ENCODE data around the gene COL8A2. TPM values are rescaled to one million over a fixed set of nuclear protein-coding genes. Genes with fewer than 3 reads are reported as not detected.

The COL8A2 gene
- total and polyA plus RNA-seq, 2 of the 4 experiments (the other 2 are of a cell fraction), result 0.54 to 1.1 TPM

GRCh38 chr1:36092166-36092797 lies 32.7 kb downstream of the COL8A2 start:
- Histone ChIP-seq H4K91ac (ENCODE audit: insufficient read depth, low read depth, low read length) (no peak overlapping the region), H4K5ac (ENCODE audit: low read depth, low read length) (no peak overlapping the region), H3K4me3 (ENCODE audit: insufficient read depth, low read depth, low read length) (no peak overlapping the region), H3K4ac (ENCODE audit: low read depth, low read length) (no peak overlapping the region), H3K4me2 (ENCODE audit: low read depth, low read length) (no peak overlapping the region), H3K79me1 (ENCODE audit: low read depth in 1 of 2, low read length in 2 of 2) (peaks cover 38 to 47% of the 10 kb centered on the region in 2 experiments), H2BK15ac (ENCODE audit: low read depth, low read length) (no peak overlapping the region), H4K8ac (ENCODE audit: low read depth in 2 of 2, low read length in 2 of 2) (no peak overlapping the region), H4K20me1 (ENCODE audit: insufficient read depth, low read length) (peaks cover 7% of the 10 kb centered on the region; the same call in 1 of the 2 replicates), H3K23ac (ENCODE audit: low read depth, low read length) (no peak overlapping the region), H3K27me3 (ENCODE audit: control insufficient read depth, insufficient read depth, low read length) (no peaks in the 10 kb centered on the region), H2BK20ac (ENCODE audit: low read depth, low read length) (no peak overlapping the region), H3K14ac (replicated peaks; ENCODE audit: low read depth, low read length) (no peak overlapping the region), H3K4me1 (ENCODE audit: control insufficient read depth, insufficient read depth, low read length) (peaks cover 2% of the 10 kb centered on the region; the same call in 1 of the 2 replicates), H2BK120ac (ENCODE audit: low read depth, low read length) (no peak overlapping the region), H2AK9ac (replicated peaks; ENCODE audit: low read depth, low read length, poor library complexity) (no peak overlapping the region), H3K9me1 (ENCODE audit: insufficient read depth, low read length) (peaks cover 5% of the 10 kb centered on the region; the same call in 1 of the 2 replicates), H3K27ac (ENCODE audit: insufficient read depth, low read length) (no peak overlapping the region), H3K18ac (ENCODE audit: low read depth, low read length) (no peak overlapping the region), H3K56ac (ENCODE audit: extremely low read depth, insufficient read depth, low read length) (no peak overlapping the region), H2AFZ (replicated peaks; ENCODE audit: low read length, poor library complexity) (no peak overlapping the region), H2AK5ac (ENCODE audit: low read depth, low read length) (no peak overlapping the region), H3K36me3 (ENCODE audit: control insufficient read depth, insufficient read depth, low read length) (peaks cover 35% of the 10 kb centered on the region), H3K9me3 (ENCODE audit: control insufficient read depth, insufficient read depth, low read length) (no peaks in the 10 kb centered on the region), H3K9ac (ENCODE audit: low read depth, low read length) (no peak overlapping the region), H2BK5ac (ENCODE audit: low read depth, low read length, poor library complexity, severe bottlenecking) (no peak overlapping the region)
- dilution Hi-C loops (cut with HindIII; ENCODE audit: low sequenced_read_pairs, unreplicated experiment), result no loop called here
- in situ Hi-C loops (cut with MboI; ENCODE audit: low sequenced_read_pairs), result no loop called here
- no TSS peak for BruUV-seq (replicated peaks)
- POLR2A ChIA-PET (ENCODE audit: unreplicated experiment), result no interaction called here
- 100% methylated on average over 3 of the region's 17 CpGs; no CpG with 5 or more reads in 1 of the 2 experiments for WGBS, 2 experiments (ENCODE audit: extremely low coverage in 2 of 2, insufficient read length in 1 of 2)
- no peak for TF ChIP-seq MXI1 (IDR thresholded peaks at IDR 0.05; ENCODE audit: borderline replicate concordance, low read depth, low read length)
- TF ChIP-seq, protein P1, sequence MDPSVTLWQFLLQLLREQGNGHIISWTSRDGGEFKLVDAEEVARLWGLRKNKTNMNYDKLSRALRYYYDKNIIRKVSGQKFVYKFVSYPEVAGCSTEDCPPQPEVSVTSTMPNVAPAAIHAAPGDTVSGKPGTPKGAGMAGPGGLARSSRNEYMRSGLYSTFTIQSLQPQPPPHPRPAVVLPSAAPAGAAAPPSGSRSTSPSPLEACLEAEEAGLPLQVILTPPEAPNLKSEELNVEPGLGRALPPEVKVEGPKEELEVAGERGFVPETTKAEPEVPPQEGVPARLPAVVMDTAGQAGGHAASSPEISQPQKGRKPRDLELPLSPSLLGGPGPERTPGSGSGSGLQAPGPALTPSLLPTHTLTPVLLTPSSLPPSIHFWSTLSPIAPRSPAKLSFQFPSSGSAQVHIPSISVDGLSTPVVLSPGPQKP (IDR thresholded peaks at IDR 0.05; ENCODE audit: borderline replicate concordance, low read depth, low read length), result no peak
- TF ChIP-seq RCOR1 (IDR thresholded peaks at IDR 0.05; ENCODE audit: insufficient replicate concordance, low read length), result no peak
- no peak for TF ChIP-seq MAZ (IDR thresholded peaks at IDR 0.05; ENCODE audit: borderline replicate concordance, low read depth, low read length)
- TF ChIP-seq, protein P2, sequence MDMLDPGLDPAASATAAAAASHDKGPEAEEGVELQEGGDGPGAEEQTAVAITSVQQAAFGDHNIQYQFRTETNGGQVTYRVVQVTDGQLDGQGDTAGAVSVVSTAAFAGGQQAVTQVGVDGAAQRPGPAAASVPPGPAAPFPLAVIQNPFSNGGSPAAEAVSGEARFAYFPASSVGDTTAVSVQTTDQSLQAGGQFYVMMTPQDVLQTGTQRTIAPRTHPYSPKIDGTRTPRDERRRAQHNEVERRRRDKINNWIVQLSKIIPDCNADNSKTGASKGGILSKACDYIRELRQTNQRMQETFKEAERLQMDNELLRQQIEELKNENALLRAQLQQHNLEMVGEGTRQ (IDR thresholded peaks at IDR 0.05; ENCODE audit: low read depth, low read length), result no peak
- no peak for TF ChIP-seq CHD1 (IDR thresholded peaks at IDR 0.05; ENCODE audit: low read depth, low read length)
- no peak for TF ChIP-seq CEBPB (IDR thresholded peaks at IDR 0.05; ENCODE audit: low read depth, low read length)
- TF ChIP-seq SMC3 (IDR thresholded peaks at IDR 0.05; ENCODE audit: low read depth, low read length), result no peak
- TF ChIP-seq CTCF (conservative IDR thresholded peaks at IDR 0.05; ENCODE audit: low read depth, low read length), result no peak
- no peak for TF ChIP-seq MAFK (IDR thresholded peaks at IDR 0.05; ENCODE audit: low read depth, low read length)
- TF ChIP-seq POLR2A (IDR thresholded peaks at IDR 0.05; ENCODE audit: low read depth, low read length), result no peak
- TF ChIP-seq RAD21 (IDR thresholded peaks at IDR 0.05; ENCODE audit: low read length), result no peak
- TF ChIP-seq NFE2L2 (IDR thresholded peaks at IDR 0.05; ENCODE audit: low read depth, low read length), result no peak
- no peak for TF ChIP-seq RFX5 (IDR thresholded peaks at IDR 0.05; ENCODE audit: low read depth, low read length)
- TF ChIP-seq FOS (IDR thresholded peaks at IDR 0.05; ENCODE audit: low read depth, low read length), result no peak
- CTCF ChIA-PET, result no interaction called here
- ATAC-seq (ENCODE audit: low read depth) (no peak), DNase-seq (no peak)
- intact Hi-C loops (cut with micrococcal nuclease), result no loop called here
